Gastroesophageal sphincter (tissue), 4 donors: ENCODE data around the gene CHN1. TPM values are rescaled to one million over a fixed set of nuclear protein-coding genes. Genes with fewer than 3 reads are reported as not detected.

Experiments used
- ATAC-seq: fragments of 150-250 bp; one replicate; pipeline ENCODE4 v1.9.1; 2016; ENCODE audit warnings: mild to moderate bottlenecking, moderate library complexity
- H3K27ac ChIP-seq, 4 donors: fragments of 200-600 bp; sonication (generic) in 3 of 4; 1 replicate in 3 of 4; 2 replicates in 1 of 4; pipeline ENCODE4 v1.5.1; 2016 to 2019
- H3K27me3 ChIP-seq: fragments of 200-600 bp; sonication (generic); one replicate; pipeline ENCODE4 v1.5.1; 2019
- H3K36me3 ChIP-seq, 2 donors: fragments of 200-600 bp; sonication (generic); one replicate each; pipeline ENCODE4 v1.5.1; 2019; ENCODE audit warnings: control low read depth in 1 of 2
- H3K4me1 ChIP-seq, 3 donors: fragments of 200-600 bp; sonication (generic); 1 replicate in 2 of 3; 2 replicates in 1 of 3; pipeline ENCODE4 v1.5.1; 2016 to 2019; ENCODE audit warnings: control low read depth in 2 of 3
- H3K4me3 ChIP-seq, 2 donors: fragments of 200-600 bp; sonication (generic); one replicate each; pipeline ENCODE4 v1.5.1; 2019; ENCODE audit warnings: mild to moderate bottlenecking in 1 of 2, moderate library complexity in 1 of 2
- H3K9me3 ChIP-seq, 3 donors: fragments of 200-600 bp; sonication (generic); one replicate each; pipeline ENCODE4 v1.5.1; 2017 to 2019; ENCODE audit warnings: control low read depth in 2 of 3
- EP300 ChIP-seq: sonication (generic); formaldehyde crosslinking; IDR thresholded peaks from one replicate; pipeline ENCODE4 v1.6.1; 2017; ENCODE audit warnings: antibody characterized with exemption, mild to moderate bottlenecking
- POLR2A ChIP-seq, 2 donors: fragments of 450-650 bp; IDR thresholded peaks; one replicate each; pipeline ENCODE4 v1.6.1; 2017; ENCODE audit warnings: antibody characterized with exemption in 2 of 2, mild to moderate bottlenecking in 2 of 2, moderate library complexity in 1 of 2
- POLR2AphosphoS5 ChIP-seq: sonication (generic); formaldehyde crosslinking; IDR thresholded peaks from one replicate; pipeline ENCODE4 v1.6.1; 2017; ENCODE audit warnings: antibody characterized with exemption
- WGBS, 2 donors: methylation state at CpG; one replicate each; pipeline ENCODE4 v1.1.5; 2018; ENCODE audit warnings: low coverage in 1 of 2; 5-methylcytosine and 5-hydroxymethylcytosine counted together
- total RNA-seq, 4 donors: library from RNA; depleted of rRNA; stranded (reverse); fragments of >200 nt; gene quantifications; one replicate each; pipeline ENCODE4 v1.1.0, GENCODE V29; 2016
- TF ChIP-seq, protein P1 (sequence below), 4 experiments: fragments of 200-600 bp in 2 of 4; fragments of 450-650 bp in 2 of 4; sonication (generic) in 1 of 4; IDR thresholded peaks; one replicate each; pipeline ENCODE4 v1.5.1; 2017 to 2019; ENCODE audit warnings: antibody characterized with exemption in 4 of 4, mild to moderate bottlenecking in 2 of 4, moderate library complexity in 2 of 4

Gene CHN1
- total RNA-seq, 4 donors from 2014 or later: 13.3 to 35.8 (median 31.1) TPM

- TF ChIP-seq, protein P1, sequence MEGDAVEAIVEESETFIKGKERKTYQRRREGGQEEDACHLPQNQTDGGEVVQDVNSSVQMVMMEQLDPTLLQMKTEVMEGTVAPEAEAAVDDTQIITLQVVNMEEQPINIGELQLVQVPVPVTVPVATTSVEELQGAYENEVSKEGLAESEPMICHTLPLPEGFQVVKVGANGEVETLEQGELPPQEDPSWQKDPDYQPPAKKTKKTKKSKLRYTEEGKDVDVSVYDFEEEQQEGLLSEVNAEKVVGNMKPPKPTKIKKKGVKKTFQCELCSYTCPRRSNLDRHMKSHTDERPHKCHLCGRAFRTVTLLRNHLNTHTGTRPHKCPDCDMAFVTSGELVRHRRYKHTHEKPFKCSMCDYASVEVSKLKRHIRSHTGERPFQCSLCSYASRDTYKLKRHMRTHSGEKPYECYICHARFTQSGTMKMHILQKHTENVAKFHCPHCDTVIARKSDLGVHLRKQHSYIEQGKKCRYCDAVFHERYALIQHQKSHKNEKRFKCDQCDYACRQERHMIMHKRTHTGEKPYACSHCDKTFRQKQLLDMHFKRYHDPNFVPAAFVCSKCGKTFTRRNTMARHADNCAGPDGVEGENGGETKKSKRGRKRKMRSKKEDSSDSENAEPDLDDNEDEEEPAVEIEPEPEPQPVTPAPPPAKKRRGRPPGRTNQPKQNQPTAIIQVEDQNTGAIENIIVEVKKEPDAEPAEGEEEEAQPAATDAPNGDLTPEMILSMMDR (IDR thresholded peaks at IDR 0.05): no peak
- TF ChIP-seq POLR2A (IDR thresholded peaks at IDR 0.05): no peak
- no peak for TF ChIP-seq EP300
- TF ChIP-seq POLR2AphosphoS5: no peak
- Histone ChIP-seq H3K27ac (no peak overlapping the region), H3K9me3 (no peaks in the 10 kb centered on the region), H3K4me3 (no peak overlapping the region), H3K27me3 (no peaks in the 10 kb centered on the region), H3K36me3 (peaks cover 0 to 10% of the 10 kb centered on the region in 2 donors), H3K4me1 (no peaks in the 10 kb centered on the region)
- no peak for ATAC-seq
- 60 to 74% methylated on average over 1 to 3 of the region's 3 CpGs for WGBS, 2 donors
These were observed 73.5 kb downstream of the CHN1 start for GRCh38 chr2:174931724-174932123.

DNA sequence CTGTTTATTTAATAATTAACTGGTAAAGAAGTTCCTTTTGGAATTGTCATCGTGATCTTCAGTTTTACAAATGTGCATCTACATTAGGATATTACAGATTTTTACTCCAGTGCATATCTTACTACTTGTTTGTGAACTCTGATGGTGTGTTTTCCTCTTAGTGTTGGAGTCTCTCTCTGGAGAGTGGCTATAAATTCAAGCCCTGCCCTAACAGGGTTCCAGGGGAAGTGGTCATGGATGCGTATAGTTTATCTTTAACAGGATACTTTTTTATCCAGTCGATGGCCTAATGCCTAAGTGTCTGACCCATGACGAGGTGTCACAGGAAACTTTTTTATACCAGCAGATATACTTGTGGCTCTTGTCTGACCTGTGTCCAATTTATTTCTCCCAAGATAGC, 75.4 kb downstream of the CHN1 start:
- 74 to 91% methylated on average over 1 to 4 of the region's 4 CpGs for WGBS, 2 donors
- no peaks in the 10 kb centered on the region for H3K9me3 ChIP-seq
- TF ChIP-seq EP300 (no peak), POLR2AphosphoS5 (no peak), POLR2A (IDR thresholded peaks at IDR 0.05) (no peak)
- TF ChIP-seq, protein P1 (IDR thresholded peaks at IDR 0.05): no peak
- ATAC-seq: no peak
- no peaks in the 10 kb centered on the region for H3K27me3 ChIP-seq
- no peaks in the 10 kb centered on the region for H3K4me1 ChIP-seq
- H3K27ac ChIP-seq: no peak overlapping the region
- peaks cover 0 to 10% of the 10 kb centered on the region in 2 donors for H3K36me3 ChIP-seq
- H3K4me3 ChIP-seq: no peak overlapping the region

DNA sequence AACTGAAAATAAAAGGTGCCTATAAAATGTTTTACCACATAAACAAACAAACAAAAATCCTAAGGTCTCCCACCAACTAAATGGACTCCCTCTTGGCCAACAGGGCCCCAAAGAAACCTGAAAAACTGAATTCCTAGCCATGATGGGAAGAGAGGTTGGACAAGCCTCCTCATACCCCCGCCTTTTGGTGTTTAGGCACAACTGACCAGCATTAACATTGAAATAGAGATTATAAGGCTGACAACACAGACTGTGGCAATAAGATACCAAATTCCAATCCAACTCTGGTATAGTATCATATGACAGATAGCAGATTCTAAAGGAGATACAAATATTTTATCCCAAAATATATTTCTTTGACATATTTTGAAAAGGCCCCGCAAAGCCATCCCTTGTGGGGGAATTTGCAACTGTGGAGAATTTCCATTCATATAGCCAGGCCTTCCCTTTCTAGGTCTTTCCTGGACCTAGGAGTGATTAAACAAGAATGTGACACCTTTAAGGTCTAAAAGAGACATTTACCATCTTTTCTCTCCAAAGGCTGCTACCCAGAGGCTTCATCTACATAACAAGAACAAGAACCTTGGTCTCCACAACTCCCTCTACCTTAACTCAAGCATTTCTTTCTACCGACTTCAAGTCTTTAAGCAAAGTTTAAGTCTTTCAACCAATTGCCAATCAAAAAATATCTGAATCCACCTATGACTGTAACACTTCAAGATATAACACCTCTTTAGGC, 80.0 kb downstream of the CHN1 start:
- 88 to 90% methylated on average over 3 of the region's 3 CpGs for WGBS, 2 donors

GRCh38 chr2:174924061-174924693, 81.0 kb downstream of the CHN1 start:
- H3K27ac ChIP-seq: no peak overlapping the region
- no peak for ATAC-seq
- H3K9me3 ChIP-seq: no peaks in the 10 kb centered on the region
- no peaks in the 10 kb centered on the region for H3K36me3 ChIP-seq
- no peaks in the 10 kb centered on the region for H3K4me1 ChIP-seq
- no peaks in the 10 kb centered on the region for H3K27me3 ChIP-seq
- no peak overlapping the region for H3K4me3 ChIP-seq
- TF ChIP-seq EP300: no peak
- TF ChIP-seq POLR2AphosphoS5: no peak
- TF ChIP-seq, protein P1 (IDR thresholded peaks at IDR 0.05): no peak
- TF ChIP-seq POLR2A (IDR thresholded peaks at IDR 0.05): no peak

More for the DNA sequence above, 80.0 kb downstream of the CHN1 start:
- no peaks in the 10 kb centered on the region for H3K27me3 ChIP-seq
- H3K4me3 ChIP-seq: no peak overlapping the region
- H3K27ac ChIP-seq: no peak overlapping the region
- no peaks in the 10 kb centered on the region for H3K4me1 ChIP-seq
- TF ChIP-seq POLR2AphosphoS5 (no peak), EP300 (no peak), POLR2A (IDR thresholded peaks at IDR 0.05) (no peak)
- TF ChIP-seq, protein P1 (IDR thresholded peaks at IDR 0.05): no peak
- H3K36me3 ChIP-seq: no peaks in the 10 kb centered on the region
- no peak for ATAC-seq
- no peaks in the 10 kb centered on the region for H3K9me3 ChIP-seq
